Right cardiac atrium (tissue), 5 donors: ENCODE results near the gene KIFBP. TPM values are rescaled to one million over a fixed set of nuclear protein-coding genes. Genes with fewer than 3 reads are reported as not detected.
A peak's percentile ranks its signal among the peaks of the same experiment; 100 is the strongest.
"Not testable (repeated sequence)": the region's sequence is repeated elsewhere in the genome, so short reads cannot be mapped to it uniquely, and the experiment has no call there.

ENCODE experiments used
- ATAC-seq, 2 donors: fragments of 200-7000 bp; cut with Tn5 transposase; one replicate each; pipeline versions ENCODE4 v1.8.0 to v1.9.1; 2020; ENCODE audit warnings: moderate library complexity in 2 of 2, mild to moderate bottlenecking in 1 of 2
- DNase-seq, 3 donors: peaks; one replicate each; pipeline ENCODE4 v3.0.0-alpha.2; 2020
- H3K27ac ChIP-seq: one replicate; pipeline ENCODE4 v1.5.1; 2013; ENCODE audit warnings: mild to moderate bottlenecking, low read length, control low read depth, moderate library complexity
- H3K27me3 ChIP-seq: one replicate; pipeline ENCODE4 v1.6.1; 2013; ENCODE audit not compliant: control insufficient read depth, insufficient read depth
- H3K4me1 ChIP-seq: one replicate; pipeline ENCODE4 v1.6.1; 2013; ENCODE audit warnings: low read length; ENCODE audit not compliant: control insufficient read depth, insufficient read depth
- H3K4me3 ChIP-seq: one replicate; pipeline ENCODE4 v1.5.1; 2013; ENCODE audit warnings: low read length, control low read depth
- H3K9me3 ChIP-seq: one replicate; pipeline ENCODE4 v1.6.1; 2013; ENCODE audit warnings: low read length; ENCODE audit not compliant: control insufficient read depth
- WGBS: extraction: QIAGEN DNeasy Blood & Tissue Kit; methylation state at CpG from one replicate; pipeline ENCODE4 v1.1.7; 2013; 5-methylcytosine and 5-hydroxymethylcytosine counted together
- intact Hi-C, 4 donors: fragments of 100-400 bp; cut with DNase I; formaldehyde crosslinking; loops; one replicate each; pipeline versions ENCODE4 v1.11.0 to v1.14.0; 2022 to 2023
- polyA plus RNA-seq: library from polyadenylated mRNA; stranded (reverse); fragments of 200-250 nt; gene quantifications from one replicate; pipeline ENCODE4 v1.2.3, GENCODE V29; 2013
- total RNA-seq, 4 donors: library from RNA; stranded (reverse); fragmentation: NEBNext Ultra II Directional; extraction: Animal tissue kit (Norgen Biotek cat#: 25700); gene quantifications; one replicate each; pipeline ENCODE4 v1.2.1, GENCODE V29; 2021
- donor health status: healthy with polysubstance abuse.
- donor health status: DM: no; HTN: yes; CAD: no.
- donor health status: DM: no; HTN: no; CAD: no.
- donor health status: DM: no; HTN: yes; CAD: no; lungs with severe emphysema.
- donor health status: DM: yes; HTN: yes; CAD: no.

KIFBP gene
- total and polyA plus RNA-seq, 5 donors: 29.2 to 36.9 (median 33.9) TPM

DNA sequence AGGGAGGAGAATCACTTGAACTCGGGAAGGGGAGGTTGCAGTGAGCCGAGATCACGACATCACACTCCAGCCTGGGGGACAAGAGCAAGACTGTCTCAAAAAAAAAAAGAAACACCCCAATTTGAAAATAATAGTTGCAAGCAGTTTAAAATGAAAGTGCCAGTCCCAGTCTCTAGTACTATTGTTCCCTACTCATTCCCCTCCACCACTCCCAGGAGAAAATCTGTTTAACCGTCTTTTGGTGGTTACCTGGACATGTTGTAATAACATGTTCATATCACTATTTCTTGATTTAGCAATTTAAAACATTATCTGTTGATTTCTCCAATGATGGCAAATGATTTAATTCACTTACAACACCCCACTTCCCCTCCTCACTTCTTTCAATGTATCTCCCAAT lies 44.7 kb downstream of the KIFBP start:
- DNase-seq (no peak), ATAC-seq (no peak)
- Histone ChIP-seq H3K9me3 (no peaks in the 10 kb centered on the region), H3K4me3 (no peak overlapping the region), H3K27me3 (no peaks in the 10 kb centered on the region), H3K27ac (no peak overlapping the region), H3K4me1 (no peaks in the 10 kb centered on the region)
- WGBS: 80% methylated on average over 4 of the region's 4 CpGs
- intact Hi-C loops: no loop called here

DNA sequence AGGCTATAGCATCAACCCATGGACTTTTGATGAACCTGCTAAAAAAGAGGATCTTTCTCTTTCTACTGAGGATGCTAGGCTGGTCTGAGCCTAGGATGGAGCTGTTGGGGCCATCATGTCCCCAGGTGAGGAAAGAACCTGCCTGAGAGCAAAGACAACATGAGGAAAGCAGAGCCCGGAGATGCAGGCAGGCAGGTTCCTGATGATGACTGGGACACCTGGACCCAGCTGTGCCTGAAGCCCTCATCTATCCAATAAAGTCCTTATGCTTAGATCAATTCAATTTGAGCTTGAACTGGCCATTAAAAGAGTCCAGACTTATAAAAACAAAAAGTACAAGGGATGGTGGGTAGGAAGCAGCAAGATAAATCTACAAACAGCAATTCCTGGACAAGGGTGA lies 48.9 kb downstream of the KIFBP start:
- Histone ChIP-seq H3K9me3 (no peaks in the 10 kb centered on the region), H3K4me3 (no peak overlapping the region), H3K27ac (no peak overlapping the region), H3K4me1 (no peaks in the 10 kb centered on the region), H3K27me3 (no peaks in the 10 kb centered on the region)
- DNase-seq: no peak
- WGBS: 95% methylated on average over 1 of the region's 1 CpG
- ATAC-seq: no peak
- intact Hi-C loops: no loop called here

DNA sequence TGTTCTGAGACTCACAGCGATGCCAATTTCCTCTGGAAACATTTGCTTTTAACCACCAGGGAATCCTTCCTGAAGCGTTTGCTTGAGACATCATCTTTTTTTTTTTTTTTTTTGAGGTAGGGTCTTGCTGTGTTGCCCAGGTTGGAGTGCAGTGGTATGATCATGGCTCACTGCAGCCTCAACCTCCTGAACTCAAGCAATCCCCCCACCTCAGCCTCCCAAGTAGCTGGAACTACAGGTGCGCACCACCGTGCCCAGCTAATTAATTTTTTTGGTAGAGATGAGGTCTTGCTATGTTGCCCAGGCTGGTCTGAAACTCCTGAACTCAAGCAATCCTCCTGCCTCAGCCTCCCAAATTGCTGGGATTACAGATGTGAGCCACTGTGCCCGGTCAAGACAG lies 52.3 kb downstream of the KIFBP start:
- 70% methylated on average over 5 of the region's 5 CpGs for whole genome bisulfite sequencing

DNA sequence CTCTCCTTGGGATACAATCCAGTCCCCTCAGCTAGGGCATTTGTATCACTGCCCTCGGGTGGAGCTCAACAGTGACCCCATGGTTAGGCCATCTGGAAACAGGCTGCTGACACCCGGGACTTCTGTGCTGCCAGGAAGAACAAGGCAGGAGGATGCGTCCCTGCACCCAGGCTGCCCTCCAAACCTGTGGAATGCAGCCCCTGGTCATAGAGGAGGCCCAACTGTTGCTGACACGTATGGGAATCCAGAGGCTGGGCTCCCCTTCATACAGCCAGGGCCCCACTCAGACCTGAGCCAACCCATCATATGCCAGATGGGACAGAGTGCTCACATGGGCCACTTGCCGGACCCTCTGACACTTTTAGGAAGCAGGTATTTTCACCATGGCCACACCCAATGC lies 53.8 kb downstream of the KIFBP start:
- H3K9me3 ChIP-seq: no peaks in the 10 kb centered on the region
- no peaks in the 10 kb centered on the region for H3K4me1 ChIP-seq
- H3K27ac ChIP-seq: no peak overlapping the region
- 70% methylated on average over 5 of the region's 5 CpGs for WGBS
- no peak overlapping the region for H3K4me3 ChIP-seq
- ATAC-seq (no peak), DNase-seq (no peak)
- H3K27me3 ChIP-seq: no peaks in the 10 kb centered on the region
- intact Hi-C loops: no loop called here

More for the DNA sequence above, 52.3 kb downstream of the KIFBP start:
- H3K4me1 ChIP-seq, H3K27ac ChIP-seq, H3K4me3 ChIP-seq, H3K27me3 ChIP-seq, H3K9me3 ChIP-seq, DNase-seq, ATAC-seq, intact Hi-C loops: not testable (repeated sequence)

- intact Hi-C loops: no loop called here
- WGBS: 92% methylated on average over 6 of the region's 6 CpGs
- Histone ChIP-seq H3K4me1 (no peaks in the 10 kb centered on the region), H3K4me3 (no peak overlapping the region), H3K27ac (no peak overlapping the region), H3K9me3 (no peaks in the 10 kb centered on the region), H3K27me3 (no peaks in the 10 kb centered on the region)
- no peak for ATAC-seq
- DNase-seq: no peak
Measured at GRCh38 chr10:69042838-69043237, 54.2 kb downstream of the KIFBP start.

- H3K4me3 ChIP-seq: no peak overlapping the region
- H3K4me1 ChIP-seq: no peaks in the 10 kb centered on the region
- H3K9me3 ChIP-seq: no peaks in the 10 kb centered on the region
- DNase-seq (no peak), ATAC-seq (no peak)
- intact Hi-C loops: no loop called here
- WGBS: 72% methylated on average over 10 of the region's 10 CpGs
- H3K27ac ChIP-seq: no peak overlapping the region
- H3K27me3 ChIP-seq: no peaks in the 10 kb centered on the region
Measured at GRCh38 chr10:69043931-69044531, 55.4 kb downstream of the KIFBP start.

DNA sequence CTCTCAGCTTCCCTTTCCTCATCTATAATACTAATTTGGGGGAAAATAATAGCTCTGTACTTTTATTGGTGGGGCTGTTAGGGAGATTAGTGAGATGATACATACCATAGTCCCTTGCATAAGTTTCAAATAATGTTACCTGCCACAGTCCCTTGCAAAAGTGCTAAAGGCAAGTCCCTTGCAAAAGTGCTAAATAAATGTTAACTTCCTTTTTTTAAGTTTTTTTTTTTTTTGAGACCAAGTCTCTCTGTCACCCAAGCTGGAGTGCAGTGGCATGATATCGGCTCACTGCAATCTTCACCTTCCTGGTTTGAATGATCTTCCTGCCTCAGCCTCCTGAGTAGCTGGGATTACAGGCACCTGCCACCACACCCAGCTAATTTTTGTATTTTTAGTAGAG lies 55.9 kb downstream of the KIFBP start:
- ATAC-seq (no peak), DNase-seq (no peak)
- H3K9me3 ChIP-seq: no peaks in the 10 kb centered on the region
- no peaks in the 10 kb centered on the region for H3K27me3 ChIP-seq
- intact Hi-C loops: no loop called here
- no peak overlapping the region for H3K27ac ChIP-seq
- no peak overlapping the region for H3K4me3 ChIP-seq
- H3K4me1 ChIP-seq: no peaks in the 10 kb centered on the region
- WGBS: 81% methylated on average over 1 of the region's 1 CpG

GRCh38 chr10:69045441-69046300 lies 57.1 kb downstream of the KIFBP start:
- Histone ChIP-seq H3K27ac (peak overlapping the region; percentile 56), H3K4me3 (no peak overlapping the region), H3K9me3 (no peaks in the 10 kb centered on the region), H3K27me3 (no peaks in the 10 kb centered on the region), H3K4me1 (no peaks in the 10 kb centered on the region)
- ATAC-seq (peak in 1 of 2 donors; percentile 17), DNase-seq (no peak)
- WGBS: 62% methylated on average over 6 of the region's 6 CpGs
- intact Hi-C loops: no loop called here

DNA sequence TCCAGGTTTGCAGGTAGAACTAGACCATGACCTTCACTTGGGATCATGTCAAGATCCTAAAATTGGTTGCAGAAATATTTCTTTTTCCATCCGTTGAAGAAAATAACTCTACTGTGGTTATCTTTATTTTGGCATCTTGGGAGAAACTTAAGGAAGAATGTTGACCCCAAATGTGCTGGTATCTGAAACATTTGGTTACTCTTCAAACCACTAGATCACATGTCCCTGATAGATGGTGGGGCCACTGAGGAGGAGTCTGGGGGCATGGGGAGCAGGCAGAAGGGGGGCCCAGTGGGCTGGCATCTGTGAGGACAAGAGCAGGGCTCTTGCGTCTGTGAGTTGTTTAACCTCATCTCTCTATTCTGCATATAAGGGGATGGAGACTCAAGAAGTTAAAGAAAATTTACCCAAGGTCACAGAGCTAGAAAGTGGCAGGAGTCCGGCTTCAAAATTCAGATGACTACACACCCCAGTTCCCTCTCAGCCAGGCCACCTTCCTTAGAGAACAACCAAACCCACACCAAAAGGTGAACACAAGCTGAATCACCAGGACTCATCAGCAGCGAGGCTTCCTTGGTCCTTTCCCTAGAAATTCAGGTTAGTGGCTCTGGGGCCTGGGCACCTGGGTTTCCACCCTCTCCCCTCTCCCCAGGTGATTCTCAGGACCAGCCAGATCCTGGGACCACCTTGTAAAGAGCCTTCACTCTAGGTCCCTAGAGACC lies 58.7 kb downstream of the KIFBP start:
- DNase-seq: no peak
- H3K9me3 ChIP-seq: no peaks in the 10 kb centered on the region
- WGBS: 76% methylated on average over 4 of the region's 4 CpGs
- no peaks in the 10 kb centered on the region for H3K4me1 ChIP-seq
- no peak overlapping the region for H3K4me3 ChIP-seq
- no peak for ATAC-seq
- intact Hi-C loops: no loop called here
- H3K27me3 ChIP-seq: no peaks in the 10 kb centered on the region
- no peak overlapping the region for H3K27ac ChIP-seq

- no peaks in the 10 kb centered on the region for H3K9me3 ChIP-seq
- no peak overlapping the region for H3K4me3 ChIP-seq
- intact Hi-C loops: no loop called here
- no peak overlapping the region for H3K27ac ChIP-seq
- no peaks in the 10 kb centered on the region for H3K27me3 ChIP-seq
- H3K4me1 ChIP-seq: no peaks in the 10 kb centered on the region
- DNase-seq (peak in 1 of 3 donors; percentile 67), ATAC-seq (peak; percentile 62 to 72)
- WGBS: 63% methylated on average over 8 of the region's 8 CpGs
Measured at GRCh38 chr10:69048103-69048502, 59.5 kb downstream of the KIFBP start.

- DNase-seq (peak in 1 of 3 donors; percentile 57), ATAC-seq (peak in 1 of 2 donors; percentile 36)
- intact Hi-C loops: no loop called here
- no peaks in the 10 kb centered on the region for H3K27me3 ChIP-seq
- H3K4me3 ChIP-seq: no peak overlapping the region
- H3K4me1 ChIP-seq: no peaks in the 10 kb centered on the region
- no peak overlapping the region for H3K27ac ChIP-seq
- WGBS: 76% methylated on average over 6 of the region's 6 CpGs
- no peaks in the 10 kb centered on the region for H3K9me3 ChIP-seq
Measured at GRCh38 chr10:69049566-69049961, 61.0 kb downstream of the KIFBP start.
